Ammon's horn (tissue), 1 donor: ENCODE measurements around the gene MRPS34.
A peak's percentile ranks its signal among the peaks of the same experiment; 100 is the strongest.

Source experiments
- DNase-seq: peaks from one replicate; pipeline ENCODE4 v3.0.0-alpha.2; 2016; ENCODE audit warnings: low spot score

Gene MRPS34

GRCh38 chr16:1794221-1794871, 21.4 kb upstream of the MRPS34 start:
- no peak for DNase-seq

GRCh38 chr16:1793578-1794220, 20.8 kb upstream of the MRPS34 start, which contains the start of gene IGFALS:
Gene IGFALS (minus strand): TSS chr16:1793705. CDS start chr16:1793652, 53 bp downstream.
- no peak for DNase-seq

GRCh38 chr16:1792836-1793577, 20.1 kb upstream of the MRPS34 start:
- DNase-seq = no peak

GRCh38 chr16:1791943-1792812, 19.2 kb upstream of the MRPS34 start:
- no peak for DNase-seq

- DNase-seq = no peak
These were observed 18.5 kb upstream of the MRPS34 start for GRCh38 chr16:1791256-1791942.

- no peak for DNase-seq
These were observed 17.8 kb upstream of the MRPS34 start for GRCh38 chr16:1790611-1791255.

GRCh38 chr16:1790261-1790610, 17.3 kb upstream of the MRPS34 start:
- DNase-seq = no peak

- no peak for DNase-seq
These were observed 16.7 kb upstream of the MRPS34 start for GRCh38 chr16:1789643-1790045.

GRCh38 chr16:1788708-1789100, 15.8 kb upstream of the MRPS34 start:
- no peak for DNase-seq

GRCh38 chr16:1788095-1788707, 15.3 kb upstream of the MRPS34 start:
- no peak for DNase-seq

- DNase-seq = no peak
These were observed 14.6 kb upstream of the MRPS34 start for GRCh38 chr16:1787322-1788094.

GRCh38 chr16:1787056-1787321, 14.1 kb upstream of the MRPS34 start:
- no peak for DNase-seq

GRCh38 chr16:1786242-1787055, 13.5 kb upstream of the MRPS34 start:
- DNase-seq = no peak

GRCh38 chr16:1785846-1786170, 12.9 kb upstream of the MRPS34 start:
- no peak for DNase-seq

- DNase-seq = no peak
These were observed 12.3 kb upstream of the MRPS34 start for GRCh38 chr16:1784977-1785845.

- peak; percentile 100 for DNase-seq
These were observed 9.7 kb upstream of the MRPS34 start, which contains the start of the genes NUBP2 and SPSB3 for GRCh38 chr16:1782408-1783264. Gene NUBP2 (plus strand): TSS chr16:1782960. CDS start chr16:1783021, 61 bp downstream. Gene SPSB3 (minus strand): TSS chr16:1782571. CDS start chr16:1781483, 1,088 bp downstream.

- no peak for DNase-seq
These were observed 8.9 kb upstream of the MRPS34 start for GRCh38 chr16:1781758-1782407.
